Activated B cell treated with CpG ODN at 0.5 μM for 24 hours (primary cell): Measurements from ENCODE around the gene RNF212B. TPM values are rescaled to one million over a fixed set of nuclear protein-coding genes. Genes with fewer than 3 reads are reported as not detected.
"Not testable (repeated sequence)": the region's sequence is repeated elsewhere in the genome, so short reads cannot be mapped to it uniquely, and the experiment has no call there.

Source experiments
- ATAC-seq: fragments of 200-7000 bp; cut with Tn5 transposase; one replicate; pipeline ENCODE4 v1.10.0; 2021; ENCODE audit warnings: low read depth, mild to moderate bottlenecking, moderate library complexity
- CTCF ChIA-PET: fragments of 350-600 bp; sonication (Branson Sonifier 250); formaldehyde crosslinking; loops from one replicate; lab custom pipeline; 2021; ENCODE audit warnings: antibody characterized with exemption; lab: Charles Lee
- POLR2A ChIA-PET: fragments of 350-600 bp; sonication (Branson Sonifier 250); formaldehyde crosslinking; loops from one replicate; lab custom pipeline; 2021; ENCODE audit warnings: antibody characterized with exemption; lab: Charles Lee
- DNase-seq: peaks from one replicate; pipeline ENCODE4 v3.0.0; 2022
- H3K27ac Mint-ChIP-seq: one replicate; pipeline ENCODE4 v1.8.0; 2020; ENCODE audit warnings: mixed read lengths
- H3K27me3 Mint-ChIP-seq: one replicate; pipeline ENCODE4 v1.8.0; 2021; ENCODE audit warnings: mixed read lengths
- H3K36me3 Mint-ChIP-seq: one replicate; pipeline ENCODE4 v1.8.0; 2021; ENCODE audit warnings: low read depth, mixed read lengths
- H3K4me1 Mint-ChIP-seq: one replicate; pipeline ENCODE4 v1.8.0; 2021; ENCODE audit warnings: mixed read lengths
- H3K4me3 Mint-ChIP-seq: one replicate; pipeline ENCODE4 v1.8.0; 2020; ENCODE audit warnings: mild to moderate bottlenecking, mixed read lengths
- H3K9me3 Mint-ChIP-seq: one replicate; pipeline ENCODE4 v1.8.0; 2020; ENCODE audit warnings: mixed read lengths
- intact Hi-C: fragments of 100-400 bp; cut with micrococcal nuclease; formaldehyde crosslinking; loops from one replicate; pipeline ENCODE4 v1.15.1; 2024
- total RNA-seq: library from RNA; stranded (reverse); gene quantifications from 2 replicates; pipeline ENCODE4 v1.2.3, GENCODE V29; 2022
- TF ChIP-seq, protein P1 (sequence below): fragments of 200-600 bp; IDR thresholded peaks from one replicate; pipeline ENCODE4 v1.8.0; 2022; ENCODE audit warnings: antibody characterized with exemption, mild to moderate bottlenecking

Gene RNF212B
- total RNA-seq, 1 donor from 2014 or later = not detected

DNA sequence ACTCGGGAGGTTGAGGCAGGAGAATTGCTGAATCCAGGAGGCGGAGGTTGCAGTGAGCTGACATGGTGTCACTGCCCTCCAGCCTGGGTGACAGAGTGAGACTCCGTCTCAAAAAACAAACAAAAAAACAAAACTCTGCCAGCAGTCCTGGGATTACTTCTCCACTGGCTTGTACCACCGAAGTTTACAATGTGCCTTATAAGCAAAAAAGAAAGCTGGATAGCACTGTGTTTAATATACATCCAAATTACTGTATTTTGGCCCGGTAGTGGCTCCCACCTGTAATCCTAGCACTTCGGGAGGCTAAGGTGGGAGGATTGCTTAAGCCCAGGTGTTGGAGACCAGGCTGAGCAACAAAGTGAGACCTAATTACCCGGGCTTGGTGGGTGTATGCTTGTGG is 31.5 kb downstream of the RNF212B start:
- Mint-ChIP-seq H3K27ac (no peak overlapping the region), H3K4me1 (no peaks in the 10 kb centered on the region), H3K27me3 (peaks cover 13% of the 10 kb centered on the region), H3K9me3 (no peaks in the 10 kb centered on the region), H3K4me3 (no peak overlapping the region), H3K36me3 (no peaks in the 10 kb centered on the region)
- no peak for ATAC-seq
- POLR2A ChIA-PET = no interaction called here
- CTCF ChIA-PET = no interaction called here
- TF ChIP-seq, protein P1, sequence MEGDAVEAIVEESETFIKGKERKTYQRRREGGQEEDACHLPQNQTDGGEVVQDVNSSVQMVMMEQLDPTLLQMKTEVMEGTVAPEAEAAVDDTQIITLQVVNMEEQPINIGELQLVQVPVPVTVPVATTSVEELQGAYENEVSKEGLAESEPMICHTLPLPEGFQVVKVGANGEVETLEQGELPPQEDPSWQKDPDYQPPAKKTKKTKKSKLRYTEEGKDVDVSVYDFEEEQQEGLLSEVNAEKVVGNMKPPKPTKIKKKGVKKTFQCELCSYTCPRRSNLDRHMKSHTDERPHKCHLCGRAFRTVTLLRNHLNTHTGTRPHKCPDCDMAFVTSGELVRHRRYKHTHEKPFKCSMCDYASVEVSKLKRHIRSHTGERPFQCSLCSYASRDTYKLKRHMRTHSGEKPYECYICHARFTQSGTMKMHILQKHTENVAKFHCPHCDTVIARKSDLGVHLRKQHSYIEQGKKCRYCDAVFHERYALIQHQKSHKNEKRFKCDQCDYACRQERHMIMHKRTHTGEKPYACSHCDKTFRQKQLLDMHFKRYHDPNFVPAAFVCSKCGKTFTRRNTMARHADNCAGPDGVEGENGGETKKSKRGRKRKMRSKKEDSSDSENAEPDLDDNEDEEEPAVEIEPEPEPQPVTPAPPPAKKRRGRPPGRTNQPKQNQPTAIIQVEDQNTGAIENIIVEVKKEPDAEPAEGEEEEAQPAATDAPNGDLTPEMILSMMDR = no peak
- intact Hi-C loops = no loop called here
- DNase-seq = no peak

GRCh38 chr14:23275412-23275811 is 37.7 kb downstream of the RNF212B start:
- TF ChIP-seq, protein P1 = no peak
- POLR2A ChIA-PET = no interaction called here
- Mint-ChIP-seq H3K4me1 (no peaks in the 10 kb centered on the region), H3K27ac (no peak overlapping the region), H3K36me3 (peaks cover 5% of the 10 kb centered on the region), H3K27me3 (no peaks in the 10 kb centered on the region), H3K9me3 (no peaks in the 10 kb centered on the region), H3K4me3 (no peak overlapping the region)
- ATAC-seq = no peak
- intact Hi-C loops = no loop called here
- CTCF ChIA-PET = no interaction called here
- DNase-seq = no peak

- no peak for DNase-seq
- Mint-ChIP-seq H3K9me3 (no peaks in the 10 kb centered on the region), H3K27me3 (no peaks in the 10 kb centered on the region), H3K27ac (no peak overlapping the region), H3K36me3 (peaks cover 5% of the 10 kb centered on the region), H3K4me1 (no peaks in the 10 kb centered on the region), H3K4me3 (no peak overlapping the region)
- TF ChIP-seq, protein P1 = no peak
- no peak for ATAC-seq
- CTCF ChIA-PET = interaction anchor here (1.6 kb wide), 1 partner anchor 9 kb away, joined by 5 read pairs; no protein-coding TSS in a partner anchor
- intact Hi-C loops = no loop called here
- POLR2A ChIA-PET = no interaction called here
Observed at GRCh38 chr14:23277189-23277588, 39.5 kb downstream of the RNF212B start.

DNA sequence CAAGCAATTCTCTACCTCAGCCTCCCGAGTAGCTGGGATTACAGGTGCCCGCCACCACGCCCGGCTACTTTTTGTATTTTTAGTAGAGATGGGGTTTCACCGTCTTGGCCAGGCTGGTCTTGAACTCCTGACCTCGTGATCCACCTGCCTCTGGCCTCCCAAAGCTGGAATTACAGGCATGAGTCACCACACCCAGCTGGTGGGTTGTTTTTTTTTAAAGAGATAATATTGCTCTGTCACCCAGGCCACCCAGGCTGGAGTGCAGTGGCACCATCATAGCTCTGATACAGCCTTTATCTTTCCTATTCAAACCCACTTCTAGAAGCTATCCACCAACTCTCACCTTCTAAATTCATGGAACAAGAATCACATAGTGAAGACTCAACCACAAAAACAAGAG is 40.2 kb downstream of the RNF212B start:
- CTCF ChIA-PET = interaction anchor here (1.1 kb wide), 1 partner anchor 102 kb away, joined by 3 read pairs; no protein-coding TSS in a partner anchor
- ATAC-seq, H3K4me3 Mint-ChIP-seq, intact Hi-C loops, H3K36me3 Mint-ChIP-seq, H3K27me3 Mint-ChIP-seq, H3K27ac Mint-ChIP-seq, H3K9me3 Mint-ChIP-seq, H3K4me1 Mint-ChIP-seq, DNase-seq: not testable (repeated sequence)
- POLR2A ChIA-PET = interaction anchor here (0.6 kb wide), 1 partner anchor 19 kb away, joined by 5 read pairs; no protein-coding TSS in a partner anchor

DNA sequence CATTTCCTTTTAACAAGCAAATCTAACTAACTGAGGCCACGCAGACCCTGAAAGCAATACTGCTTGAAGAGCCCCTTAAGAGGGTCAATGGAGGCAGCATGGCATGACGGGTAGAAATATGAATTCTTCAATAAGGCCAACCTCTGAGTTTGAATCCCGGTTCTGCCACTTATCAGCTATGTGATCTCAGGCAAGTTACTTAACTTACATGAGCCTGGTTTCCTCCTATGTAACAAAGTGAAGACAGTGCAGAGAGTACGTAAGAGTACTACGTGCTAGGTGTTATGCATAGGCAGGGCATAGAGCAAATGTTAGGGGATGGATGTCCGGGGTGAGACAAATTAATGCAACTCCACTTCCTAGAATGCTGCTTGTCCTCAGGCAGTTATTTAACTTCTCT is 43.5 kb downstream of the RNF212B start:
- ATAC-seq (no peak), DNase-seq (no peak)
- Mint-ChIP-seq H3K36me3 (peaks cover 6% of the 10 kb centered on the region), H3K4me1 (peaks cover 13% of the 10 kb centered on the region), H3K4me3 (no peak overlapping the region), H3K9me3 (no peaks in the 10 kb centered on the region), H3K27me3 (no peaks in the 10 kb centered on the region), H3K27ac (no peak overlapping the region)
- POLR2A ChIA-PET = no interaction called here
- intact Hi-C loops = no loop called here
- TF ChIP-seq, protein P1 = no peak
- CTCF ChIA-PET = no interaction called here
